HEK293 (cell line): ENCODE measurements around the gene MALAT1.

Experiments used
- CTCF ChIA-PET: fragments of 350-600 bp; formaldehyde crosslinking; extraction: SDS; loops from one replicate; lab custom pipeline; 2021; ENCODE audit warnings: antibody characterized with exemption; lab: Yijun Ruan, JAX
- POLR2A ChIA-PET: fragments of 300-600 bp; formaldehyde crosslinking; extraction: SDS; loops from one replicate; lab custom pipeline; 2020; ENCODE audit warnings: antibody characterized with exemption, inconsistent platforms; lab: Yijun Ruan, JAX
- H3K27ac ChIP-seq: fragments of 200-500 bp; sonication (Bioruptor generic); 2 replicates; pipeline ENCODE4 v1.5.1; 2014; ENCODE audit warnings: low read depth, low read length, control low read depth, inconsistent platforms; ENCODE audit errors: extremely low read depth
- H3K36me3 ChIP-seq, 2 experiments: fragments of 200-500 bp in 1 of 2; sonication (Bioruptor generic) in 1 of 2; 1 replicate in 1 of 2; 2 replicates in 1 of 2; pipeline ENCODE4 v1.5.1; 2014 to 2017; ENCODE audit warnings: inconsistent platforms in 2 of 2, low read length in 2 of 2; ENCODE audit not compliant: control insufficient read depth in 2 of 2, insufficient read depth in 1 of 2
- H3K4me1 ChIP-seq: fragments of 200-500 bp; sonication (Bioruptor generic); 2 replicates; pipeline ENCODE4 v1.5.1; 2014; ENCODE audit warnings: mild to moderate bottlenecking, low read length, inconsistent platforms; ENCODE audit not compliant: control insufficient read depth, insufficient read depth
- H3K4me3 ChIP-seq: 2 replicates; pipeline ENCODE4 v1.5.1; 2011; ENCODE audit warnings: low read depth, mild to moderate bottlenecking, control low read depth, low read length, moderate library complexity
- H3K9me3 ChIP-seq: fragments of 200-500 bp; sonication (Bioruptor generic); 2 replicates; pipeline ENCODE4 v1.5.1; 2014; ENCODE audit warnings: low read depth, low read length, inconsistent platforms; ENCODE audit not compliant: control insufficient read depth, insufficient read depth
- GLIS2 ChIP-seq: fragments of 450-650 bp; formaldehyde crosslinking; IDR thresholded peaks from 2 replicates; pipeline ENCODE4 v1.5.1; 2016; ENCODE audit warnings: missing biosample characterization, missing genetic modification characterization
- HIC1 ChIP-seq: fragments of 450-650 bp; formaldehyde crosslinking; IDR thresholded peaks from 2 replicates; pipeline ENCODE4 v1.5.1; 2016; ENCODE audit warnings: missing biosample characterization, missing genetic modification characterization
- HOXC10 ChIP-seq: sonication (generic); formaldehyde crosslinking; IDR thresholded peaks from 2 replicates; pipeline ENCODE4 v1.8.1; 2023; ENCODE audit warnings: mild to moderate bottlenecking, missing genetic modification reagents
- PRDM1 ChIP-seq: fragments of 450-650 bp; formaldehyde crosslinking; IDR thresholded peaks from 2 replicates; pipeline ENCODE4; 2016; ENCODE audit warnings: missing biosample characterization, missing genetic modification characterization
- ZBTB26 ChIP-seq: fragments of 450-650 bp; formaldehyde crosslinking; optimal IDR thresholded peaks from 2 replicates; pipeline ENCODE3; 2016; ENCODE audit warnings: missing biosample characterization, mild to moderate bottlenecking, missing genetic modification characterization
- ZBTB48 ChIP-seq: fragments of 450-650 bp; formaldehyde crosslinking; IDR thresholded peaks from 2 replicates; pipeline ENCODE4 v1.5.1; 2016; ENCODE audit warnings: missing biosample characterization, missing genetic modification characterization
- ZEB2 ChIP-seq: fragments of 450-650 bp; formaldehyde crosslinking; IDR thresholded peaks from 2 replicates; pipeline ENCODE4 v1.5.1; 2016; ENCODE audit warnings: missing biosample characterization, missing genetic modification characterization
- ZIC2 ChIP-seq: fragments of 450-650 bp; formaldehyde crosslinking; IDR thresholded peaks from 2 replicates; pipeline ENCODE4 v1.5.1; 2016; ENCODE audit warnings: missing biosample characterization, missing genetic modification characterization
- ZNF138 ChIP-seq: fragments of 450-650 bp; formaldehyde crosslinking; IDR thresholded peaks from 2 replicates; pipeline ENCODE4 v1.5.1; 2016; ENCODE audit warnings: missing biosample characterization, missing genetic modification characterization, borderline replicate concordance
- ZNF416 ChIP-seq: fragments of 450-650 bp; formaldehyde crosslinking; IDR thresholded peaks from 2 replicates; pipeline ENCODE4 v1.5.1; 2016; ENCODE audit warnings: missing biosample characterization, missing genetic modification characterization
- ZNF645 ChIP-seq: fragments of 450-650 bp; formaldehyde crosslinking; IDR thresholded peaks from 2 replicates; pipeline ENCODE4; 2016; ENCODE audit warnings: missing biosample characterization, missing genetic modification characterization
- TF ChIP-seq, protein P1 (sequence below): fragments of 450-650 bp; formaldehyde crosslinking; IDR thresholded peaks from 2 replicates; pipeline ENCODE4 v1.5.1; 2017; ENCODE audit warnings: missing biosample characterization, missing genetic modification characterization
- TF ChIP-seq, protein P2 (sequence below): fragments of 450-650 bp; formaldehyde crosslinking; IDR thresholded peaks from 2 replicates; pipeline ENCODE4 v1.5.1; 2016; ENCODE audit warnings: missing biosample characterization, missing genetic modification characterization
- TF ChIP-seq, protein P3 (sequence below): fragments of 450-650 bp; formaldehyde crosslinking; IDR thresholded peaks from 2 replicates; pipeline ENCODE4 v1.5.1; 2016; ENCODE audit warnings: missing biosample characterization, missing genetic modification characterization
- TF ChIP-seq, protein P4 (sequence below): fragments of 450-650 bp; formaldehyde crosslinking; IDR thresholded peaks from 2 replicates; pipeline ENCODE4 v1.5.1; 2017; ENCODE audit warnings: missing biosample characterization, missing genetic modification characterization
- TF ChIP-seq, protein P5 (sequence below): fragments of 450-650 bp; formaldehyde crosslinking; IDR thresholded peaks from 2 replicates; pipeline ENCODE4 v1.5.1; 2017; ENCODE audit warnings: missing biosample characterization, missing genetic modification characterization

The MALAT1 gene

GRCh38 chr11:65498042-65498726 lies 661 bp upstream of the MALAT1 start (continued):
- TF ChIP-seq, protein P1, sequence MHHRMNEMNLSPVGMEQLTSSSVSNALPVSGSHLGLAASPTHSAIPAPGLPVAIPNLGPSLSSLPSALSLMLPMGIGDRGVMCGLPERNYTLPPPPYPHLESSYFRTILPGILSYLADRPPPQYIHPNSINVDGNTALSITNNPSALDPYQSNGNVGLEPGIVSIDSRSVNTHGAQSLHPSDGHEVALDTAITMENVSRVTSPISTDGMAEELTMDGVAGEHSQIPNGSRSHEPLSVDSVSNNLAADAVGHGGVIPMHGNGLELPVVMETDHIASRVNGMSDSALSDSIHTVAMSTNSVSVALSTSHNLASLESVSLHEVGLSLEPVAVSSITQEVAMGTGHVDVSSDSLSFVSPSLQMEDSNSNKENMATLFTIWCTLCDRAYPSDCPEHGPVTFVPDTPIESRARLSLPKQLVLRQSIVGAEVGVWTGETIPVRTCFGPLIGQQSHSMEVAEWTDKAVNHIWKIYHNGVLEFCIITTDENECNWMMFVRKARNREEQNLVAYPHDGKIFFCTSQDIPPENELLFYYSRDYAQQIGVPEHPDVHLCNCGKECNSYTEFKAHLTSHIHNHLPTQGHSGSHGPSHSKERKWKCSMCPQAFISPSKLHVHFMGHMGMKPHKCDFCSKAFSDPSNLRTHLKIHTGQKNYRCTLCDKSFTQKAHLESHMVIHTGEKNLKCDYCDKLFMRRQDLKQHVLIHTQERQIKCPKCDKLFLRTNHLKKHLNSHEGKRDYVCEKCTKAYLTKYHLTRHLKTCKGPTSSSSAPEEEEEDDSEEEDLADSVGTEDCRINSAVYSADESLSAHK (tag by site-specific recombination), result no peak
- TF ChIP-seq, protein P2, sequence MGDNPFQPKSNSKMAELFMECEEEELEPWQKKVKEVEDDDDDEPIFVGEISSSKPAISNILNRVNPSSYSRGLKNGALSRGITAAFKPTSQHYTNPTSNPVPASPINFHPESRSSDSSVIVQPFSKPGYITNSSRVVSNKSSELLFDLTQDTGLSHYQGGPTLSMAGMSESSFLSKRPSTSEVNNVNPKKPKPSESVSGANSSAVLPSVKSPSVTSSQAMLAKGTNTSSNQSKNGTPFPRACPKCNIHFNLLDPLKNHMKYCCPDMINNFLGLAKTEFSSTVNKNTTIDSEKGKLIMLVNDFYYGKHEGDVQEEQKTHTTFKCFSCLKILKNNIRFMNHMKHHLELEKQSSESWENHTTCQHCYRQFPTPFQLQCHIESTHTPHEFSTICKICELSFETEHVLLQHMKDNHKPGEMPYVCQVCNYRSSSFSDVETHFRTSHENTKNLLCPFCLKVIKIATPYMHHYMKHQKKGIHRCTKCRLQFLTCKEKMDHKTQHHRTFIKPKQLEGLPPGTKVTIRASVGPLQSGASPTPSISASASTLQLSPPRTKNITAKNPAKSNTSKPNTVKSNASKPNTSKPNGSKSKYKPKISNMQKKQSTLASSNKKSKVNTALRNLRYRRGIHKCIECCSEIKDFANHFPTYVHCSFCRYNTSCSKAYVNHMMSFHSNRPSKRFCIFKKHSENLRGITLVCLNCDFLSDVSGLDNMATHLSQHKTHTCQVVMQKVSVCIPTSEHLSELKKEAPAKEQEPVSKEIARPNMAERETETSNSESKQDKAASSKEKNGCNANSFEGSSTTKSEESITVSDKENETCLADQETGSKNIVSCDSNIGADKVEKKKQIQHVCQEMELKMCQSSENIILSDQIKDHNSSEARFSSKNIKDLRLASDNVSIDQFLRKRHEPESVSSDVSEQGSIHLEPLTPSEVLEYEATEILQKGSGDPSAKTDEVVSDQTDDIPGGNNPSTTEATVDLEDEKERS (tag by site-specific recombination), result no peak
- TF ChIP-seq ZBTB48 (tag by site-specific recombination) (0 out of 2 replicates have a peak, but pooled peaks have one; percentile 17), GLIS2 (tag by site-specific recombination) (peak; percentile 96), HIC1 (no peak), PRDM1 (tag by site-specific recombination) (peak; percentile 67), ZIC2 (tag by site-specific recombination) (no peak)
- TF ChIP-seq, protein P3, sequence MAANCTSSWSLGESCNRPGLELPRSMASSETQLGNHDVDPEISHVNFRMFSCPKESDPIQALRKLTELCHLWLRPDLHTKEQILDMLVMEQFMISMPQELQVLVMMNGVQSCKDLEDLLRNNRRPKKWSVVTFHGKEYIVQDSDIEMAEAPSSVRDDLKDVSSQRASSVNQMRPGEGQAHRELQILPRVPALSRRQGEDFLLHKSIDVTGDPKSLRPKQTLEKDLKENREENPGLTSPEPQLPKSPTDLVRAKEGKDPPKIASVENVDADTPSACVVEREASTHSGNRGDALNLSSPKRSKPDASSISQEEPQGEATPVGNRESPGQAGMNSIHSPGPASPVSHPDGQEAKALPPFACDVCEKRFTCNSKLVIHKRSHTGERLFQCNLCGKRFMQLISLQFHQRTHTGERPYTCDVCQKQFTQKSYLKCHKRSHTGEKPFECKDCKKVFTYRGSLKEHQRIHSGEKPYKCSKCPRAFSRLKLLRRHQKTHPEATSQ (tag by site-specific recombination), result no peak
- TF ChIP-seq, all 188 proteins: peak for 7

DNA sequence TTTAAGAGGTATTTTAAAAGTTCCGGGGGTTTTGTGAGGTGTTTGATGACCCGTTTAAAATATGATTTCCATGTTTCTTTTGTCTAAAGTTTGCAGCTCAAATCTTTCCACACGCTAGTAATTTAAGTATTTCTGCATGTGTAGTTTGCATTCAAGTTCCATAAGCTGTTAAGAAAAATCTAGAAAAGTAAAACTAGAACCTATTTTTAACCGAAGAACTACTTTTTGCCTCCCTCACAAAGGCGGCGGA lies 193 bp upstream of the MALAT1 start:
- peak overlapping the region; percentile 98 for H3K4me3 ChIP-seq
- H3K9me3 ChIP-seq, result no peaks in the 10 kb centered on the region
- peaks cover 6% of the 10 kb centered on the region for H3K4me1 ChIP-seq
- peaks cover 0 to 38% of the 10 kb centered on the region in 2 experiments; a peak in 2 of 3 replicates for H3K36me3 ChIP-seq
- CTCF ChIA-PET, result interaction anchor here (0.6 to 5.0 kb wide), 13 partner anchors 10 to 170 kb away, joined by 3 to 35 read pairs (median 3); no protein-coding TSS in a partner anchor
- peak overlapping the region; percentile 98 for H3K27ac ChIP-seq
- POLR2A ChIA-PET, result interaction anchor here (0.5 to 28.2 kb wide), 36 partner anchors 10 to 716 kb away, joined by 3 to 1129 read pairs (median 8); partner anchors contain the start of genes DPF2, FAM89B, FRMD8 and NEAT1
- TF ChIP-seq ZNF645 (tag by site-specific recombination) (no peak), HOXC10 (no peak), ZNF416 (tag by site-specific recombination) (no peak), ZEB2 (tag by site-specific recombination) (peak; percentile 97), ZNF138 (tag by site-specific recombination) (no peak), ZBTB26 (tag by site-specific recombination) (peak; percentile 37)
- TF ChIP-seq, protein P4, sequence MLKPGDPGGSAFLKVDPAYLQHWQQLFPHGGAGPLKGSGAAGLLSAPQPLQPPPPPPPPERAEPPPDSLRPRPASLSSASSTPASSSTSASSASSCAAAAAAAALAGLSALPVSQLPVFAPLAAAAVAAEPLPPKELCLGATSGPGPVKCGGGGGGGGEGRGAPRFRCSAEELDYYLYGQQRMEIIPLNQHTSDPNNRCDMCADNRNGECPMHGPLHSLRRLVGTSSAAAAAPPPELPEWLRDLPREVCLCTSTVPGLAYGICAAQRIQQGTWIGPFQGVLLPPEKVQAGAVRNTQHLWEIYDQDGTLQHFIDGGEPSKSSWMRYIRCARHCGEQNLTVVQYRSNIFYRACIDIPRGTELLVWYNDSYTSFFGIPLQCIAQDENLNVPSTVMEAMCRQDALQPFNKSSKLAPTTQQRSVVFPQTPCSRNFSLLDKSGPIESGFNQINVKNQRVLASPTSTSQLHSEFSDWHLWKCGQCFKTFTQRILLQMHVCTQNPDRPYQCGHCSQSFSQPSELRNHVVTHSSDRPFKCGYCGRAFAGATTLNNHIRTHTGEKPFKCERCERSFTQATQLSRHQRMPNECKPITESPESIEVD (tag by site-specific recombination), result peak; percentile 99
- TF ChIP-seq, protein P5, sequence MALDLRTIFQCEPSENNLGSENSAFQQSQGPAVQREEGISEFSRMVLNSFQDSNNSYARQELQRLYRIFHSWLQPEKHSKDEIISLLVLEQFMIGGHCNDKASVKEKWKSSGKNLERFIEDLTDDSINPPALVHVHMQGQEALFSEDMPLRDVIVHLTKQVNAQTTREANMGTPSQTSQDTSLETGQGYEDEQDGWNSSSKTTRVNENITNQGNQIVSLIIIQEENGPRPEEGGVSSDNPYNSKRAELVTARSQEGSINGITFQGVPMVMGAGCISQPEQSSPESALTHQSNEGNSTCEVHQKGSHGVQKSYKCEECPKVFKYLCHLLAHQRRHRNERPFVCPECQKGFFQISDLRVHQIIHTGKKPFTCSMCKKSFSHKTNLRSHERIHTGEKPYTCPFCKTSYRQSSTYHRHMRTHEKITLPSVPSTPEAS, result peak; percentile 6; the same call in 1 of the 2 replicates
